Caki2 (cell line): ENCODE results near the gene MAS1. TPM values are rescaled to one million over a fixed set of nuclear protein-coding genes. Genes with fewer than 3 reads are reported as not detected.

ENCODE experiments used
- DNase-seq: peaks from one replicate; pipeline ENCODE4 v3.0.0-alpha.2; 2015; ENCODE audit warnings: low read depth
- in situ Hi-C: cut with HindIII; loops from 2 replicates; pipeline ENCODE4 v1.10.0; 2016; ENCODE audit warnings: low sequenced_read_pairs, low pct_unique_long_range_greater_than_20kb, mixed read lengths
- total RNA-seq: library from RNA; depleted of rRNA; stranded (reverse); fragments of >200 nt; shearing (Covaris generic); gene quantifications from 2 replicates; pipeline ENCODE4 v1.2.3, GENCODE V29; 2014; ENCODE audit warnings: low replicate concordance; rRNA removed

MAS1 gene
- total RNA-seq, 1 experiment from 2014 or later, result not detected

- DNase-seq, result no peak
- in situ Hi-C loops, result no loop called here
These were observed 48.8 kb downstream of the MAS1 start for GRCh38 chr6:159939591-159940016.

Other genes with a start within 250 kb of the MAS1 start
- gene SOD2, start 197.7 kb upstream of the MAS1 start, total RNA-seq, result 30.8 and 32.6 TPM in 2 replicates
- 55.5 and 61.5 TPM in 2 replicates for gene WTAP, start 163.5 kb upstream of the MAS1 start, total RNA-seq
- gene ACAT2, start 128.9 kb upstream of the MAS1 start, total RNA-seq, result 18.8 and 21.0 TPM in 2 replicates
- gene TCP1, start 101.4 kb upstream of the MAS1 start, total RNA-seq, result 81.5 and 83.4 TPM in 2 replicates
- gene MRPL18, start 100.5 kb upstream of the MAS1 start, total RNA-seq, result 142 and 166 TPM in 2 replicates
- gene PNLDC1, start 90.7 kb upstream of the MAS1 start, total RNA-seq, result not detected in 2 replicates
- gene IGF2R, start 78.1 kb downstream of the MAS1 start, total RNA-seq, result 42.8 and 58.9 TPM in 2 replicates
- gene SLC22A1, start 230.8 kb downstream of the MAS1 start, total RNA-seq, result not detected in 2 replicates